GM12874 (cell line): ENCODE data around the gene PAK6.

Experiments used
- CTCF ChIP-seq: IDR thresholded peaks from 2 replicates; pipeline ENCODE4 v1.5.1; 2011; ENCODE audit warnings: low read depth, mild to moderate bottlenecking, control low read depth, low read length, moderate library complexity; ENCODE audit not compliant: insufficient read depth

PAK6 gene

GRCh38 chr15:40252141-40252437 is 13.2 kb downstream of the PAK6 start:
- no peak for TF ChIP-seq CTCF

- TF ChIP-seq CTCF = no peak
Measured at GRCh38 chr15:40252438-40253166, 13.7 kb downstream of the PAK6 start.

- TF ChIP-seq CTCF = no peak
Measured at GRCh38 chr15:40253167-40253790, 14.4 kb downstream of the PAK6 start.

- no peak for TF ChIP-seq CTCF
Measured at GRCh38 chr15:40254452-40254851, 15.6 kb downstream of the PAK6 start.

- no peak for TF ChIP-seq CTCF
Measured at GRCh38 chr15:40255033-40255432, 16.2 kb downstream of the PAK6 start.

GRCh38 chr15:40256638-40257235 is 17.9 kb downstream of the PAK6 start:
- TF ChIP-seq CTCF = no peak

GRCh38 chr15:40257656-40258450 is 19.0 kb downstream of the PAK6 start:
- no peak for TF ChIP-seq CTCF
